Lower leg skin (tissue), 3 donors: ENCODE results near the gene ADARB1.

ENCODE experiments used
- POLR2A ChIP-seq, 2 donors: fragments of 450-650 bp; IDR thresholded peaks; one replicate each; pipeline ENCODE4 v1.6.1; 2016 to 2017; ENCODE audit warnings: antibody characterized with exemption in 2 of 2, mild to moderate bottlenecking in 1 of 2, moderate library complexity in 1 of 2
- TF ChIP-seq, protein P1 (sequence below), 3 donors: fragments of 450-650 bp; IDR thresholded peaks; one replicate each; pipeline ENCODE4 v1.5.1; 2016; ENCODE audit warnings: antibody characterized with exemption in 3 of 3, mild to moderate bottlenecking in 3 of 3, moderate library complexity in 2 of 3

DNA sequence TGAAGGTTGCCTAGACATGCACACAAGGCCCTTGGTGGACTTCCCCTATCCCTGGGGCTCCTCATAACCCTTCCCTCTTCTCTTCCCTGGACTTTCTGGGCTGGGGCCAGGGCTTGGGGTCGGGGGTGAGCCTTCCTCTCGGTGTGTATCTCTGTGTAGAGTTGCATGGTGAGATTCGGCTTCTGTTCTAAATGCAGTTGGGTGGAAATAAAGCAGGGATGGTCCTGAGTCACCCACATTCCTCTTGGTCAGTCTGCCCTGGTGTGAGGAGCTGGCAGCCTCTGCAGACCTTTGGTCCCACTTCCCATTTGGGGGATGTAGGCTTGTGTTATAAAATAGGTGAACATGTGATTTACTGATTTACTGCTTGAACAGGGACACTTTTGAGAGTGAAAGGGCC is 38.0 kb downstream of the ADARB1 start:
- TF ChIP-seq, protein P1, sequence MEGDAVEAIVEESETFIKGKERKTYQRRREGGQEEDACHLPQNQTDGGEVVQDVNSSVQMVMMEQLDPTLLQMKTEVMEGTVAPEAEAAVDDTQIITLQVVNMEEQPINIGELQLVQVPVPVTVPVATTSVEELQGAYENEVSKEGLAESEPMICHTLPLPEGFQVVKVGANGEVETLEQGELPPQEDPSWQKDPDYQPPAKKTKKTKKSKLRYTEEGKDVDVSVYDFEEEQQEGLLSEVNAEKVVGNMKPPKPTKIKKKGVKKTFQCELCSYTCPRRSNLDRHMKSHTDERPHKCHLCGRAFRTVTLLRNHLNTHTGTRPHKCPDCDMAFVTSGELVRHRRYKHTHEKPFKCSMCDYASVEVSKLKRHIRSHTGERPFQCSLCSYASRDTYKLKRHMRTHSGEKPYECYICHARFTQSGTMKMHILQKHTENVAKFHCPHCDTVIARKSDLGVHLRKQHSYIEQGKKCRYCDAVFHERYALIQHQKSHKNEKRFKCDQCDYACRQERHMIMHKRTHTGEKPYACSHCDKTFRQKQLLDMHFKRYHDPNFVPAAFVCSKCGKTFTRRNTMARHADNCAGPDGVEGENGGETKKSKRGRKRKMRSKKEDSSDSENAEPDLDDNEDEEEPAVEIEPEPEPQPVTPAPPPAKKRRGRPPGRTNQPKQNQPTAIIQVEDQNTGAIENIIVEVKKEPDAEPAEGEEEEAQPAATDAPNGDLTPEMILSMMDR (IDR thresholded peaks at IDR 0.05): no peak
- TF ChIP-seq POLR2A (IDR thresholded peaks at IDR 0.05): no peak
